H1 (cell line): ENCODE measurements around the gene CACNA1C. TPM values are rescaled to one million over a fixed set of nuclear protein-coding genes. Genes with fewer than 3 reads are reported as not detected.

Experiments
- CTCF ChIA-PET: fragments of 300-600 bp; sonication (Branson Sonifier 250); formaldehyde crosslinking; loops from one replicate; lab custom pipeline; 2021; ENCODE audit not compliant: partially characterized antibody; lab: Charles Lee
- POLR2A ChIA-PET: fragments of 300-600 bp; sonication (Branson Sonifier 250); formaldehyde crosslinking; loops from one replicate; lab custom pipeline; 2021; ENCODE audit warnings: inconsistent platforms; ENCODE audit not compliant: partially characterized antibody; lab: Charles Lee
- DNase-seq, 2 experiments: peaks; one replicate each; pipeline versions ENCODE4 v3.0.0 to v3.0.0-alpha.2; 2010 to 2022; ENCODE audit warnings: low spot score in 2 of 2, low read depth in 1 of 2, mixed read lengths in 1 of 2
- FAIRE-seq: peaks from 2 replicates; lab custom pipeline; 2011; peaks lifted over from hg19 to GRCh38; lab: Jason Lieb, UNC
- H2AFZ ChIP-seq: 2 replicates; pipeline ENCODE4 v1.8.1; 2012; ENCODE audit warnings: low read length, inconsistent platforms
- H2AK5ac ChIP-seq: 2 replicates; pipeline ENCODE4 v1.6.1; 2013; ENCODE audit warnings: low read depth, low read length
- H2BK120ac ChIP-seq: replicated peaks from 2 replicates; pipeline ENCODE3; 2013; ENCODE audit warnings: low read depth, low read length, inconsistent platforms
- H2BK12ac ChIP-seq: 2 replicates; pipeline ENCODE4 v1.6.1; 2013; ENCODE audit warnings: low read depth, low read length
- H2BK15ac ChIP-seq: 2 replicates; pipeline ENCODE4 v1.6.1; 2013; ENCODE audit warnings: low read length
- H2BK20ac ChIP-seq: 2 replicates; pipeline ENCODE4 v1.6.1; 2013; ENCODE audit warnings: low read length
- H2BK5ac ChIP-seq: 2 replicates; pipeline ENCODE4 v1.6.1; 2013; ENCODE audit warnings: low read depth, low read length
- H3K14ac ChIP-seq: 2 replicates; pipeline ENCODE4 v1.6.1; 2013; ENCODE audit warnings: inconsistent platforms; ENCODE audit not compliant: insufficient read length
- H3K18ac ChIP-seq: 2 replicates; pipeline ENCODE4 v1.6.1; 2013; ENCODE audit warnings: low read length; ENCODE audit errors: extremely low read depth
- H3K23ac ChIP-seq: 2 replicates; pipeline ENCODE4 v1.6.1; 2013; ENCODE audit warnings: inconsistent platforms; ENCODE audit not compliant: insufficient read length
- H3K23me2 ChIP-seq: 2 replicates; pipeline ENCODE4 v1.6.1; 2013; ENCODE audit warnings: low read depth, low read length
- H3K27ac ChIP-seq: 2 replicates; pipeline ENCODE4 v1.6.1; 2011; ENCODE audit warnings: low read depth, low read length, inconsistent platforms
- H3K27me3 ChIP-seq, 4 experiments: replicated peaks in 1 of 4; 1 replicate in 1 of 4; 2 replicates in 3 of 4; pipeline versions ENCODE4 v1.6.1 to v1.8.1; 2011 to 2013; ENCODE audit warnings: low read length in 3 of 4, mild to moderate bottlenecking in 3 of 4, inconsistent platforms in 2 of 4, mixed read lengths in 2 of 4, moderate library complexity in 1 of 4; ENCODE audit not compliant: control insufficient read depth in 3 of 4, insufficient read depth in 3 of 4; ENCODE audit errors: extremely low read depth in 1 of 4
- H3K36me3 ChIP-seq, 4 experiments: 2 replicates each; pipeline versions ENCODE4 v1.6.1 to v1.8.1; 2011 to 2013; ENCODE audit warnings: mild to moderate bottlenecking in 4 of 4, low read length in 3 of 4, moderate library complexity in 2 of 4, control low read depth in 1 of 4, inconsistent platforms in 1 of 4; ENCODE audit not compliant: insufficient read depth in 4 of 4, control insufficient read depth in 2 of 4
- H3K4ac ChIP-seq: replicated peaks from 2 replicates; pipeline ENCODE3; 2013; ENCODE audit warnings: low read length, low read depth, mixed read lengths, inconsistent platforms; ENCODE audit not compliant: insufficient read length
- H3K4me1 ChIP-seq, 4 experiments: replicated peaks in 1 of 4; 1 replicate in 1 of 4; 2 replicates in 3 of 4; pipeline versions ENCODE4 v1.6.1 to v1.8.1; 2011 to 2013; ENCODE audit warnings: low read length in 3 of 4, inconsistent platforms in 2 of 4, mixed read lengths in 1 of 4; ENCODE audit not compliant: insufficient read depth in 4 of 4, control insufficient read depth in 3 of 4
- H3K4me2 ChIP-seq, 2 experiments: 2 replicates each; pipeline versions ENCODE4 v1.6.1 to v1.8.1; 2011 to 2013; ENCODE audit warnings: low read depth in 2 of 2, low read length in 2 of 2, control low read depth in 1 of 2, inconsistent platforms in 1 of 2, mild to moderate bottlenecking in 1 of 2; ENCODE audit not compliant: insufficient read depth in 1 of 2
- H3K4me3 ChIP-seq, 4 experiments: fragments of 200-600, 300-600 bp in 1 of 4; sonication (generic), shearing (Covaris generic), sonication (Bioruptor Twin) in 1 of 4; 2 replicates each; pipeline versions ENCODE4 v1.5.1 to v1.8.1; 2011 to 2016; ENCODE audit warnings: low read length in 4 of 4, low read depth in 3 of 4, control low read depth in 2 of 4, inconsistent platforms in 2 of 4, mild to moderate bottlenecking in 2 of 4, mixed read lengths in 1 of 4, moderate library complexity in 1 of 4; ENCODE audit not compliant: insufficient read depth in 2 of 4; ENCODE audit errors: extremely low read depth in 1 of 4
- H3K56ac ChIP-seq: replicated peaks from 2 replicates; pipeline ENCODE3; 2013; ENCODE audit warnings: low read depth, mild to moderate bottlenecking, mixed read lengths, low read length, inconsistent platforms; ENCODE audit not compliant: insufficient read length
- H3K79me1 ChIP-seq: 2 replicates; pipeline ENCODE4 v1.6.1; 2013; ENCODE audit warnings: low read depth, low read length, control low read depth
- H3K79me2 ChIP-seq, 2 experiments: 2 replicates each; pipeline versions ENCODE4 v1.6.1 to v1.8.1; 2012 to 2013; ENCODE audit warnings: low read length in 2 of 2, mild to moderate bottlenecking in 2 of 2, inconsistent platforms in 1 of 2; ENCODE audit not compliant: insufficient read depth in 2 of 2, control insufficient read depth in 1 of 2
- H3K9ac ChIP-seq, 4 experiments: replicated peaks in 1 of 4; 1 replicate in 1 of 4; 2 replicates in 3 of 4; pipeline versions ENCODE4 v1.6.1 to v1.8.1; 2011 to 2013; ENCODE audit warnings: low read depth in 3 of 4, low read length in 3 of 4, control low read depth in 2 of 4, mild to moderate bottlenecking in 2 of 4, moderate library complexity in 2 of 4, inconsistent platforms in 1 of 4; ENCODE audit errors: extremely low read depth in 1 of 4
- H3K9me3 ChIP-seq, 2 experiments: 2 replicates each; pipeline versions ENCODE4 v1.6.1 to v1.8.1; 2012 to 2013; ENCODE audit warnings: mild to moderate bottlenecking in 2 of 2, moderate library complexity in 2 of 2, control low read depth in 1 of 2, inconsistent platforms in 1 of 2, low read depth in 1 of 2, low read length in 1 of 2, mixed read lengths in 1 of 2; ENCODE audit not compliant: insufficient read depth in 2 of 2
- H4K20me1 ChIP-seq, 2 experiments: replicated peaks in 1 of 2; 2 replicates each; pipeline versions ENCODE3 to v1.8.1; 2011 to 2013; ENCODE audit warnings: inconsistent platforms in 2 of 2, low read length in 2 of 2, mild to moderate bottlenecking in 1 of 2; ENCODE audit not compliant: insufficient read depth in 2 of 2, control insufficient read depth in 1 of 2
- H4K5ac ChIP-seq: 2 replicates; pipeline ENCODE4 v1.6.1; 2013; ENCODE audit warnings: low read length, low read depth, mixed read lengths, inconsistent platforms; ENCODE audit not compliant: insufficient read length
- H4K8ac ChIP-seq: 2 replicates; pipeline ENCODE4 v1.8.0; 2013; ENCODE audit warnings: mild to moderate bottlenecking, moderate library complexity, low read length, inconsistent platforms; ENCODE audit not compliant: insufficient read depth; ENCODE audit errors: extremely low read depth
- H4K91ac ChIP-seq: replicated peaks from 2 replicates; pipeline ENCODE3; 2013; ENCODE audit warnings: low read length, mixed read lengths, inconsistent platforms; ENCODE audit not compliant: insufficient read length
- ATF2 ChIP-seq: IDR thresholded peaks from 2 replicates; pipeline ENCODE4 v1.6.1; 2012; ENCODE audit warnings: low read length, inconsistent platforms
- CTBP2 ChIP-seq: IDR thresholded peaks from 2 replicates; pipeline ENCODE4 v1.7.0; 2011; ENCODE audit warnings: borderline replicate concordance, mild to moderate bottlenecking, moderate library complexity, mixed read lengths, low read length; ENCODE audit not compliant: insufficient read depth, insufficient read length
- CTCF ChIP-seq, 3 experiments: IDR thresholded peaks; 1 replicate in 2 of 3; 2 replicates in 1 of 3; pipeline versions ENCODE4 v1.5.1 to v1.6.1; 2011; ENCODE audit warnings: low read length in 3 of 3, mild to moderate bottlenecking in 3 of 3, inconsistent platforms in 2 of 3, low read depth in 1 of 3, moderate library complexity in 1 of 3; ENCODE audit not compliant: insufficient read depth in 1 of 3; ENCODE audit errors: control extremely low read depth in 1 of 3
- GABPA ChIP-seq: IDR thresholded peaks from 2 replicates; pipeline ENCODE4 v1.6.1; 2011; ENCODE audit warnings: mild to moderate bottlenecking, low read length, moderate library complexity, borderline replicate concordance; ENCODE audit not compliant: insufficient read depth
- GTF2F1 ChIP-seq: IDR thresholded peaks from 2 replicates; pipeline ENCODE4 v1.6.1; 2012; ENCODE audit warnings: low read depth, low read length, improper control_type of control experiment, borderline replicate concordance
- PHF8 ChIP-seq: fragments of 200-600 bp; sonication (generic); conservative IDR thresholded peaks from 2 replicates; pipeline ENCODE4 v1.7.1; 2012; ENCODE audit warnings: low read depth, mild to moderate bottlenecking, inconsistent platforms, low read length, moderate library complexity
- POLR2AphosphoS5 ChIP-seq: IDR thresholded peaks from 2 replicates; pipeline ENCODE4 v1.6.1; 2011; ENCODE audit warnings: low read depth, low read length
- POU5F1 ChIP-seq: IDR thresholded peaks from 2 replicates; pipeline ENCODE4 v1.6.1; 2011; ENCODE audit warnings: low read depth, mild to moderate bottlenecking, low read length, moderate library complexity
- SP1 ChIP-seq: IDR thresholded peaks from 2 replicates; pipeline ENCODE4 v1.6.1; 2011; ENCODE audit warnings: low read depth, low read length
- SP2 ChIP-seq: IDR thresholded peaks from 2 replicates; pipeline ENCODE4 v1.6.1; 2012; ENCODE audit warnings: mild to moderate bottlenecking, low read length, inconsistent platforms
- WGBS, 2 experiments: shearing (Covaris generic) in 1 of 2; methylation state at CpG; one replicate each; pipeline versions ENCODE4 v1.1.6 to v1.1.7; 2013 to 2015; ENCODE audit warnings: low lambda C conversion rate in 2 of 2, mixed read lengths in 2 of 2, inconsistent platforms in 1 of 2, low coverage in 1 of 2, missing lambda C conversion rate in 1 of 2; ENCODE audit not compliant: insufficient replicate concordance in 2 of 2, insufficient coverage in 1 of 2, insufficient read length in 1 of 2; ENCODE audit errors: extremely low coverage in 1 of 2, missing lambda C conversion rate in 1 of 2; 5-methylcytosine and 5-hydroxymethylcytosine counted together
- polyA plus RNA-seq, 7 experiments: library from polyadenylated mRNA; depleted of rRNA in 3 of 7; stranded (reverse) in 5 of 7; unstranded in 2 of 7; fragments of >200 nt in 5 of 7; fragments of 200-250 nt in 2 of 7; gene quantifications; 1 replicate in 5 of 7; 2 replicates in 1 of 7; 4 replicates in 1 of 7; pipeline versions ENCODE4 v1.2.1 to v1.2.3, GENCODE V29; 2011 to 2013; ENCODE audit warnings: missing spikeins in 2 of 7, mixed read lengths in 2 of 7
- total RNA-seq: library from RNA; stranded (reverse); fragmentation: NEBNext Ultra II Directional; extraction: Animal tissue kit (Norgen Biotek cat#: 25700); gene quantifications from 2 replicates; pipeline ENCODE4 v1.2.1, GENCODE V29; 2021

The CACNA1C gene
- total and polyA plus RNA-seq, 2 of the 8 experiments (the other 6 are each of a cell fraction or from before 2014, with no cell fraction given) = 1.3 TPM

DNA sequence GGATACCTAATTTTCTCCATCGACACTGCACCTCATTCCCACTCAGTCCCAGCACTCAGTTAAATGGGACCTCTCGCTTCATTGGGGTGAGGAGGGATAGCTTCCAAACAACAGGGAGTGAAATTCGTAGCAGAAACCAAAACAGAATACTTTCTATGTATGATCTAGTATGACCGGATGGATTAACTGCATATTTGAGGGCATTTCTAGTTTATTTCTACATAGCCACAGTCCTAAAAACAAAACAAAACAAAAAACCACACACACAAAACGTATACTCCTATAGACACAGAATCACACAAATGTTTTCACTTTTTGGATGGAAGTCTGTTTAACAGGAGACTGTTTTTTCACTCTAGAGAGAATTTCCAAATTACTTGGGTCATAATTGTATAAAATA, 434.5 kb downstream of the CACNA1C start:
- FAIRE-seq = no peak
- H3K36me3 ChIP-seq = no peaks in the 10 kb centered on the region
- no peak overlapping the region for H3K56ac ChIP-seq
- H3K79me2 ChIP-seq = no peaks in the 10 kb centered on the region
- no peak overlapping the region for H2BK5ac ChIP-seq
- H2BK15ac ChIP-seq = no peak overlapping the region
- H2BK20ac ChIP-seq = no peak overlapping the region
- no peak overlapping the region for H3K27ac ChIP-seq
- H2AFZ ChIP-seq = no peak overlapping the region
- H2BK120ac ChIP-seq = no peak overlapping the region
- H4K91ac ChIP-seq = no peak overlapping the region
- H4K8ac ChIP-seq = no peak overlapping the region
- H4K5ac ChIP-seq = no peak overlapping the region
- H2BK12ac ChIP-seq = no peak overlapping the region
- no peak for DNase-seq
- no peak overlapping the region for H3K18ac ChIP-seq
- ChIA-PET POLR2A (no interaction called here), CTCF (interaction anchor here (1.0 to 2.2 kb wide), 2 partner anchors 9 to 154 kb away, joined by 3 to 7 read pairs; no protein-coding TSS in a partner anchor)
- no peak overlapping the region for H3K23ac ChIP-seq
- no peaks in the 10 kb centered on the region for H3K79me1 ChIP-seq
- 93 to 100% methylated on average over 1 to 5 of the region's 5 CpGs for WGBS, 2 experiments
- H3K23me2 ChIP-seq = no peaks in the 10 kb centered on the region
- no peak overlapping the region for H2AK5ac ChIP-seq
- H3K4me3 ChIP-seq = no peak overlapping the region
- no peaks in the 10 kb centered on the region; a peak in 1 of 7 replicates for H3K4me1 ChIP-seq
- H3K4me2 ChIP-seq = no peak overlapping the region
- no peaks in the 10 kb centered on the region for H4K20me1 ChIP-seq
- H3K9ac ChIP-seq = no peak overlapping the region
- no peak overlapping the region for H3K14ac ChIP-seq
- no peak overlapping the region for H3K4ac ChIP-seq
- no peaks in the 10 kb centered on the region for H3K27me3 ChIP-seq
- H3K9me3 ChIP-seq = no peaks in the 10 kb centered on the region
- TF ChIP-seq SP1 = no peak
- no peak for TF ChIP-seq GABPA
- no peak for TF ChIP-seq GTF2F1
- TF ChIP-seq PHF8 = no peak
- TF ChIP-seq POLR2AphosphoS5 = no peak
- no peak for TF ChIP-seq POU5F1
- no peak for TF ChIP-seq CTBP2
- no peak for TF ChIP-seq SP2
- TF ChIP-seq ATF2 = no peak
- TF ChIP-seq CTCF (IDR thresholded peaks at IDR 0.05; ENCODE audit: control extremely low read depth in 1 of 3, insufficient read depth in 1 of 3, low read depth in 1 of 3, low read length in 3 of 3) = no peak
